Upper lobe of right lung (tissue), 1 donor: ENCODE data around the gene SRPK3. TPM values are rescaled to one million over a fixed set of nuclear protein-coding genes. Genes with fewer than 3 reads are reported as not detected.

ENCODE experiments used
- ATAC-seq: fragments of 200-7000 bp; cut with Tn5 transposase; one replicate; pipeline ENCODE4 v1.9.1; 2020; ENCODE audit warnings: mild to moderate bottlenecking, moderate library complexity
- DNase-seq: peaks from one replicate; pipeline ENCODE4 v3.0.0-alpha.2; 2020
- H3K27ac ChIP-seq: fragments of 200-600 bp; one replicate; pipeline ENCODE4 v1.8.0; 2022
- H3K27me3 ChIP-seq: fragments of 200-600 bp; one replicate; pipeline ENCODE4 v1.8.0; 2022; ENCODE audit warnings: mild to moderate bottlenecking
- H3K36me3 ChIP-seq: fragments of 200-600 bp; one replicate; pipeline ENCODE4 v1.8.0; 2022
- H3K4me1 ChIP-seq: fragments of 200-600 bp; one replicate; pipeline ENCODE4 v1.8.0; 2022
- H3K4me3 ChIP-seq: fragments of 200-600 bp; one replicate; pipeline ENCODE4 v1.8.0; 2022; ENCODE audit warnings: mild to moderate bottlenecking
- H3K9me3 ChIP-seq: fragments of 200-600 bp; one replicate; pipeline ENCODE4 v1.8.0; 2022
- intact Hi-C: fragments of 100-400 bp; cut with DNase I; formaldehyde crosslinking; loops from one replicate; pipeline ENCODE4 v1.11.0; 2022
- total RNA-seq: library from RNA; stranded (reverse); fragmentation: NEBNext Ultra II Directional; extraction: Animal tissue kit (Norgen Biotek cat#: 25700); gene quantifications from one replicate; pipeline ENCODE4 v1.2.1, GENCODE V29; 2021
- TF ChIP-seq, protein P1 (sequence below): fragments of 200-600 bp; IDR thresholded peaks from one replicate; pipeline ENCODE4 v1.8.0; 2022; ENCODE audit warnings: antibody characterized with exemption
- donor health status: DM: no; HTN: yes; CAD: no; lungs with severe emphysema.

Gene SRPK3
- total RNA-seq, 1 donor from 2014 or later: not detected

DNA sequence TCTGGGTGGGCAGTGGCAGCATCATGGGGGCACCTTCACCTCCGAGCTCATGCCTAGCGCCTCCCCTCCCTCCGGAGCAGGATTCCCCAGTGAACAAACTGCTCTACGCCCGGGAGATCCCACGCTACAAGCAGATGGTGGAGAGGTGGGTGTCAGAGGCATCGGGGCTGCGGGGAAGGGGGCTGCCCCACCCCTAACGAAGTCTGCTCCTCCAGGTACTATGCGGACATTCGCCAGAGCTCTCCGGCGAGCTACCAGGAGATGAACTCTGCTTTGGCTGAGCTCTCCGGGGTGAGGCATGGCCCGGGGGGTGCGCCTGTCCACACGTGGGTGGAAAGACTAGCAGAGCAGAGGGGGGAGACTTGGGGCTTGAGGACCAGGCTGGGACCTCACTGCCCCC, 2.7 kb upstream of the SRPK3 start:
- DNase-seq (no peak), ATAC-seq (no peak)
- H3K27me3 ChIP-seq: no peaks in the 10 kb centered on the region
- H3K4me1 ChIP-seq: no peaks in the 10 kb centered on the region
- no peak overlapping the region for H3K27ac ChIP-seq
- TF ChIP-seq, protein P1, sequence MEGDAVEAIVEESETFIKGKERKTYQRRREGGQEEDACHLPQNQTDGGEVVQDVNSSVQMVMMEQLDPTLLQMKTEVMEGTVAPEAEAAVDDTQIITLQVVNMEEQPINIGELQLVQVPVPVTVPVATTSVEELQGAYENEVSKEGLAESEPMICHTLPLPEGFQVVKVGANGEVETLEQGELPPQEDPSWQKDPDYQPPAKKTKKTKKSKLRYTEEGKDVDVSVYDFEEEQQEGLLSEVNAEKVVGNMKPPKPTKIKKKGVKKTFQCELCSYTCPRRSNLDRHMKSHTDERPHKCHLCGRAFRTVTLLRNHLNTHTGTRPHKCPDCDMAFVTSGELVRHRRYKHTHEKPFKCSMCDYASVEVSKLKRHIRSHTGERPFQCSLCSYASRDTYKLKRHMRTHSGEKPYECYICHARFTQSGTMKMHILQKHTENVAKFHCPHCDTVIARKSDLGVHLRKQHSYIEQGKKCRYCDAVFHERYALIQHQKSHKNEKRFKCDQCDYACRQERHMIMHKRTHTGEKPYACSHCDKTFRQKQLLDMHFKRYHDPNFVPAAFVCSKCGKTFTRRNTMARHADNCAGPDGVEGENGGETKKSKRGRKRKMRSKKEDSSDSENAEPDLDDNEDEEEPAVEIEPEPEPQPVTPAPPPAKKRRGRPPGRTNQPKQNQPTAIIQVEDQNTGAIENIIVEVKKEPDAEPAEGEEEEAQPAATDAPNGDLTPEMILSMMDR: no peak
- no peaks in the 10 kb centered on the region for H3K9me3 ChIP-seq
- intact Hi-C loops: no loop called here
- H3K36me3 ChIP-seq: no peaks in the 10 kb centered on the region
- no peak overlapping the region for H3K4me3 ChIP-seq

DNA sequence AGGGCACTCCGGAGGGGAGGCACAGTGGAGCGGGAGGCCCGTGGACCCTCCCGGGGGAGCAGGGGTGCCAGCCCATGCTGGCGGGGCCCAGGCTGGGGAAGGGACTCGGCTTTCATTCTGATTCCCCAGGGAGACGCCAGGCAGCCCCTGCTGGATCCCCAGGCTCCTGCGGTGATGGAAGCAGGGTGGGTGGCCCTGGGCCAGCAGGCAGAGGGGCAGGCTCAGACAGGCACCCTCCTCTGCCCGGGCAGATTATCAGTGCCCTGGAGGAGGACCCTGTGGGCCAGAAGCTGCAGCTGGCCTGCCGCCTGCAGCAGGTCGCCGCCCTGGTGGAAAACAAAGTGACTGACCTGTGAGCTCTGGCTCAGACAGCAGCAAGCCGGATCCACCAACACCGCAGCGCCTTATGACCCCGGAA, 2.1 kb upstream of the SRPK3 start:
- H3K27ac ChIP-seq: no peak overlapping the region
- intact Hi-C loops: no loop called here
- DNase-seq (no peak), ATAC-seq (no peak)
- no peaks in the 10 kb centered on the region for H3K9me3 ChIP-seq
- no peaks in the 10 kb centered on the region for H3K4me1 ChIP-seq
- no peaks in the 10 kb centered on the region for H3K27me3 ChIP-seq
- no peaks in the 10 kb centered on the region for H3K36me3 ChIP-seq
- TF ChIP-seq, protein P1: no peak
- no peak overlapping the region for H3K4me3 ChIP-seq

DNA sequence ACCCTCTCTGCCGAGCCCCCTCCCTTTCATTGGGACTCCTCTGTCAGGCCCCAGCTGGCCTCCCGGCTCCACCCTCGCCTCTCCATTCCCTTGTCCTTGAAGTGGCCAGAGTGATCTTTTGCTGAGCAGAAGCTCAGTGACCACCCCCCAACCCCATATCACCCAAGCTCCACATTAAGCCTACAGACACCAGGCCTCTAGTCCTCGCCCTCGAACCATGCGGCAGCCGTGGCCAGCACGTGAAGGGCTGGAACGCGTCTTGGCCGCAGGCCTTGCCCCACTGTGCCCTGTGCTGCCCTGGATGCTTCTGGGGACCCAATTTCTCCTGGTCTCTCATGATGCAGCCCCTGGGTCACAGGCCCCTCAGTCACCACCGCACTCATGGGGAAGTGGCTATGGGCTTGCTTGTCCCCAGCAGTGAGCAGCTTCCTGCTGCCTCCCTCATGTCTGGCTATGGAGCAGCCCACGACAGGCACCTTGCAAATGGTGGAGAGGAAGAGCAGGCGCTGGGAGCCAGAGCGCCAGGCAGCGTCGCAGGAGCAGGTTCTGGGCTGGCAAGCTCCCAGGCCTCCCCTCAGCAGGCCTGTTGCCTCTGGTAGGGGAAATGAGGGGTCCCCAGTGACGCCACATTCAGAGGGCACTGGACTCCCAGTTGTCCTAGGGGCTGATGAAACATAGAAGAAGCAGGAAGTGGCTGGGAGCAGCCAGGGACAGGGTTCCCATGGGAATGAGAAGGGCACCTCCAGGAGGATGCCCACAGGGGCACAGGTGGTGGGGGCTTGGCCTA, 757 bp upstream of the SRPK3 start:
- H3K4me3 ChIP-seq: no peak overlapping the region
- intact Hi-C loops: no loop called here
- H3K27me3 ChIP-seq: no peaks in the 10 kb centered on the region
- H3K9me3 ChIP-seq: no peaks in the 10 kb centered on the region
- ATAC-seq: no peak
- H3K27ac ChIP-seq: no peak overlapping the region
- TF ChIP-seq, protein P1: no peak
- DNase-seq: no peak
- no peaks in the 10 kb centered on the region for H3K4me1 ChIP-seq
- H3K36me3 ChIP-seq: no peaks in the 10 kb centered on the region

DNA sequence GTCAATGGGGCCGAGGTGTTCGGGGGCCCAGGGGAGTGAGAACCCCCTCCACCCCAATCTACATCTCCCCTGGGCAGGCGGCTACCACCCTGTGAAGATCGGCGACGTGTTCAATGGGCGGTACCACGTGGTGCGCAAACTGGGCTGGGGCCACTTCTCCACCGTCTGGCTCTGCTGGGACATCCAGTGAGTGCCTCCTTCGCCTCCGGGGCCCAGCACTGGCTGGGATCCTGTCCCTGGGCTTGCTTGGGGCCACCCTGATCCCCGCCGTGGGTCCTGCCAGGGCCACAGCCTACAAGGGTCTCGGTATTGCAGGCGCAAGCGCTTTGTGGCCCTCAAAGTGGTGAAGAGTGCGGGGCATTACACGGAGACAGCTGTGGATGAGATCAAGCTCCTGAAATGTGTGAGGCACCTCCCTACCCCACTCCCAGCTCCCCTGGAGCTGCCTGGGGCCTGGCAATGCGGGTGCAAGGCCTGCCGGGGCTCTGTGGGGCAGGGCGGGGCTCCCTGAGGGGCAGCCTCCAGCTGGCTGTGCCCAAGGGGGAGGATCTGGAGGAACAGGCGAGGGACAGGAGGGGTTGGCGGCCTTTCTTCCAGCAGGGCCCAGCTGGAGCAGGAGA, 697 bp downstream of the SRPK3 start:
- DNase-seq (no peak), ATAC-seq (no peak)
- H3K27ac ChIP-seq: no peak overlapping the region
- no peaks in the 10 kb centered on the region for H3K9me3 ChIP-seq
- no peaks in the 10 kb centered on the region for H3K27me3 ChIP-seq
- H3K4me1 ChIP-seq: no peaks in the 10 kb centered on the region
- H3K4me3 ChIP-seq: no peak overlapping the region
- intact Hi-C loops: no loop called here
- TF ChIP-seq, protein P1: no peak
- peaks cover 8% of the 10 kb centered on the region for H3K36me3 ChIP-seq

DNA sequence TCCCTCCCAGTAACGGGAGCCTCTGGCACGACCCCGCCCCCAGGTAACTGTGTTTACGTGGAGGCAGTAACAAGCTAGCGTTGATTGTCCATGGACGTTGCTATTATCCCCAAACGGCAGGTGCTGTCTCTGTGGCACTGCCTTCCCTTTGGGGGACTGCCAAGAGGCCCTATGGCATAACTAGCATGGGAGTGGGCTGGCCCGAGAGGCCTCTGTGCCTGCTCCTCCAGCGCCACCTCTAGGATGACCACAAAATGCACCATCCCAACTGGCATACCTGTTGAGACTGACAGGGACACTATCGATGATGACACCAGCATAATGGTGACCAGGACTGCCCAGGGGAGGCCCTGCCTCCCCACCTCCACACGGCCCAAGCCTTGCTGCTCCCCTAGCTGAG, 1.5 kb downstream of the SRPK3 start:
- Histone ChIP-seq H3K4me3 (no peak overlapping the region), H3K27me3 (no peaks in the 10 kb centered on the region), H3K36me3 (peaks cover 8% of the 10 kb centered on the region), H3K27ac (no peak overlapping the region), H3K4me1 (no peaks in the 10 kb centered on the region), H3K9me3 (no peaks in the 10 kb centered on the region)
- intact Hi-C loops: no loop called here
- DNase-seq (no peak), ATAC-seq (no peak)
- TF ChIP-seq, protein P1: no peak
